HAP-1 (cell line): ENCODE results near the gene ARMC5.

ENCODE experiments used
- DNase-seq, 2 experiments: peaks; one replicate each; pipeline ENCODE4 v3.0.0-alpha.2; 2016 to 2020; ENCODE audit warnings: low spot score in 2 of 2
- H3K27me3 ChIP-seq: fragments of 250-450 bp; sonication (Bioruptor Pico); 2 replicates; pipeline ENCODE4 v1.5.1; 2020; ENCODE audit warnings: low read depth, mild to moderate bottlenecking, moderate library complexity
- H3K36me3 ChIP-seq: fragments of 250-450 bp; sonication (Bioruptor Pico); replicated peaks from 2 replicates; pipeline ENCODE4 v1.5.1; 2020; ENCODE audit warnings: mild to moderate bottlenecking
- H3K4me1 ChIP-seq: fragments of 250-450 bp; sonication (Bioruptor Pico); 2 replicates; pipeline ENCODE4 v1.5.1; 2020; ENCODE audit warnings: mild to moderate bottlenecking
- H3K4me3 ChIP-seq: fragments of 250-450 bp; sonication (Bioruptor Pico); 2 replicates; pipeline ENCODE4 v1.5.1; 2020; ENCODE audit warnings: mild to moderate bottlenecking, moderate library complexity
- H3K9me3 ChIP-seq: fragments of 250-450 bp; sonication (Bioruptor Pico); 2 replicates; pipeline ENCODE4 v1.5.1; 2020; ENCODE audit warnings: mild to moderate bottlenecking, moderate library complexity
- in situ Hi-C: fragments of 300-500 bp; cut with MboI; formaldehyde crosslinking; loops from 3 replicates; pipeline ENCODE4 v1.14.3; 2020; ENCODE audit warnings: low sequenced_read_pairs, inconsistent platforms, mixed read lengths

The ARMC5 gene

GRCh38 chr16:31484491-31485171, 25.3 kb downstream of the ARMC5 start:
- H3K4me1 ChIP-seq = no peaks in the 10 kb centered on the region
- DNase-seq = no peak
- in situ Hi-C loops = no loop called here
- no peaks in the 10 kb centered on the region for H3K36me3 ChIP-seq
- no peak overlapping the region for H3K4me3 ChIP-seq
- H3K27me3 ChIP-seq = no peaks in the 10 kb centered on the region
- H3K9me3 ChIP-seq = no peaks in the 10 kb centered on the region

- no peak overlapping the region for H3K4me3 ChIP-seq
- no peak for DNase-seq
- no peaks in the 10 kb centered on the region for H3K36me3 ChIP-seq
- in situ Hi-C loops = no loop called here
- no peaks in the 10 kb centered on the region for H3K4me1 ChIP-seq
- no peaks in the 10 kb centered on the region for H3K9me3 ChIP-seq
- no peaks in the 10 kb centered on the region for H3K27me3 ChIP-seq
Observed at GRCh38 chr16:31485571-31485970, 26.3 kb downstream of the ARMC5 start.

- H3K4me3 ChIP-seq = no peak overlapping the region
- H3K9me3 ChIP-seq = no peaks in the 10 kb centered on the region
- no peaks in the 10 kb centered on the region for H3K4me1 ChIP-seq
- in situ Hi-C loops = no loop called here
- no peaks in the 10 kb centered on the region for H3K36me3 ChIP-seq
- no peak for DNase-seq
- no peaks in the 10 kb centered on the region for H3K27me3 ChIP-seq
Observed at GRCh38 chr16:31486045-31486444, 26.7 kb downstream of the ARMC5 start.

GRCh38 chr16:31487071-31487719, 27.9 kb downstream of the ARMC5 start:
- no peaks in the 10 kb centered on the region for H3K4me1 ChIP-seq
- no peak for DNase-seq
- in situ Hi-C loops = no loop called here
- H3K9me3 ChIP-seq = no peaks in the 10 kb centered on the region
- H3K4me3 ChIP-seq = no peak overlapping the region
- no peaks in the 10 kb centered on the region for H3K36me3 ChIP-seq
- no peaks in the 10 kb centered on the region for H3K27me3 ChIP-seq

- in situ Hi-C loops = no loop called here
- no peaks in the 10 kb centered on the region for H3K9me3 ChIP-seq
- no peaks in the 10 kb centered on the region for H3K27me3 ChIP-seq
- H3K4me1 ChIP-seq = no peaks in the 10 kb centered on the region
- DNase-seq = no peak
- H3K36me3 ChIP-seq = no peaks in the 10 kb centered on the region
- no peak overlapping the region for H3K4me3 ChIP-seq
Observed at GRCh38 chr16:31487720-31488467, 28.6 kb downstream of the ARMC5 start.

- Histone ChIP-seq H3K27me3 (no peaks in the 10 kb centered on the region), H3K36me3 (peaks cover 3% of the 10 kb centered on the region; the same call in 1 of the 2 replicates), H3K4me1 (no peaks in the 10 kb centered on the region), H3K9me3 (no peaks in the 10 kb centered on the region), H3K4me3 (no peak overlapping the region)
- in situ Hi-C loops = no loop called here
- DNase-seq = no peak
Observed at GRCh38 chr16:31488468-31489297, 29.4 kb downstream of the ARMC5 start.

GRCh38 chr16:31489298-31489564, 29.9 kb downstream of the ARMC5 start:
- Histone ChIP-seq H3K27me3 (no peaks in the 10 kb centered on the region), H3K4me3 (no peak overlapping the region), H3K9me3 (no peaks in the 10 kb centered on the region), H3K36me3 (peaks cover 3% of the 10 kb centered on the region; the same call in 1 of the 2 replicates), H3K4me1 (no peaks in the 10 kb centered on the region)
- DNase-seq = no peak
- in situ Hi-C loops = no loop called here

- Histone ChIP-seq H3K36me3 (peaks cover 3% of the 10 kb centered on the region; the same call in 1 of the 2 replicates), H3K4me1 (no peaks in the 10 kb centered on the region), H3K27me3 (no peaks in the 10 kb centered on the region)
Observed at GRCh38 chr16:31489616-31490584, 30.6 kb downstream of the ARMC5 start.

GRCh38 chr16:31491778-31492418, 32.6 kb downstream of the ARMC5 start:
- Histone ChIP-seq H3K36me3 (peaks cover 14% of the 10 kb centered on the region), H3K27me3 (no peaks in the 10 kb centered on the region), H3K4me3 (no peak overlapping the region)

More at GRCh38 chr16:31489616-31490584, 30.6 kb downstream of the ARMC5 start:
- DNase-seq = no peak
- H3K9me3 ChIP-seq = no peaks in the 10 kb centered on the region
- H3K4me3 ChIP-seq = no peak overlapping the region
- in situ Hi-C loops = no loop called here

GRCh38 chr16:31493506-31494125, 34.3 kb downstream of the ARMC5 start:
- in situ Hi-C loops = no loop called here
- DNase-seq = no peak
- H3K4me1 ChIP-seq = no peaks in the 10 kb centered on the region
- no peaks in the 10 kb centered on the region for H3K9me3 ChIP-seq
- no peaks in the 10 kb centered on the region for H3K27me3 ChIP-seq
- H3K4me3 ChIP-seq = no peak overlapping the region
- H3K36me3 ChIP-seq = peaks cover 14% of the 10 kb centered on the region

More at GRCh38 chr16:31491778-31492418, 32.6 kb downstream of the ARMC5 start:
- in situ Hi-C loops = no loop called here
- DNase-seq = no peak
- no peaks in the 10 kb centered on the region for H3K4me1 ChIP-seq
- H3K9me3 ChIP-seq = no peaks in the 10 kb centered on the region

- Histone ChIP-seq H3K36me3 (peaks cover 18% of the 10 kb centered on the region), H3K9me3 (no peaks in the 10 kb centered on the region), H3K4me3 (no peak overlapping the region), H3K27me3 (no peaks in the 10 kb centered on the region), H3K4me1 (peaks cover 3% of the 10 kb centered on the region)
- no peak for DNase-seq
- in situ Hi-C loops = no loop called here
Observed at GRCh38 chr16:31496670-31497069, 37.4 kb downstream of the ARMC5 start.

GRCh38 chr16:31498493-31498892, 39.2 kb downstream of the ARMC5 start:
- H3K4me3 ChIP-seq = no peak overlapping the region
- in situ Hi-C loops = no loop called here
- no peaks in the 10 kb centered on the region for H3K9me3 ChIP-seq
- H3K36me3 ChIP-seq = peaks cover 15% of the 10 kb centered on the region
- DNase-seq = no peak
- H3K27me3 ChIP-seq = no peaks in the 10 kb centered on the region
- peaks cover 12% of the 10 kb centered on the region for H3K4me1 ChIP-seq
